GM23338 (cell line): Measurements from ENCODE around the gene RAPGEF4. TPM values are rescaled to one million over a fixed set of nuclear protein-coding genes. Genes with fewer than 3 reads are reported as not detected.
A peak's percentile ranks its signal among the peaks of the same experiment; 100 is the strongest.

Experiments
- ATAC-seq: fragments of 200-7000 bp; cut with Tn5 transposase; 3 replicates; pipeline ENCODE4 v1.9.1; 2020
- DNase-seq: peaks from one replicate; pipeline ENCODE4 v3.0.0-alpha.2; 2015; ENCODE audit warnings: low spot score
- H2AFZ ChIP-seq: fragments of 200-600 bp; sonication (generic); 2 replicates; pipeline ENCODE4 v1.8.0; 2016; ENCODE audit warnings: antibody characterized with exemption, mild to moderate bottlenecking, moderate library complexity
- H3F3A ChIP-seq: fragments of 200-600 bp; sonication (generic); replicated peaks from 2 replicates; pipeline ENCODE4 v1.8.0; 2017; ENCODE audit warnings: antibody characterized with exemption, mixed run types, low read depth
- H3K27ac ChIP-seq: fragments of 200-600 bp; sonication (generic); 2 replicates; pipeline ENCODE4 v1.6.1; 2016; ENCODE audit warnings: low read depth
- H3K27me3 ChIP-seq: fragments of 200-600 bp; sonication (generic); 2 replicates; pipeline ENCODE4 v1.8.0; 2016; ENCODE audit warnings: mild to moderate bottlenecking, mixed run types, moderate library complexity; ENCODE audit not compliant: insufficient read depth
- H3K36me3 ChIP-seq: fragments of 200-600 bp; sonication (generic); 2 replicates; pipeline ENCODE4 v1.8.0; 2016; ENCODE audit warnings: mild to moderate bottlenecking; ENCODE audit not compliant: insufficient read depth
- H3K4me1 ChIP-seq: fragments of 200-600 bp; sonication (generic); 2 replicates; pipeline ENCODE4 v1.8.0; 2016; ENCODE audit warnings: mild to moderate bottlenecking, moderate library complexity; ENCODE audit not compliant: insufficient read depth
- H3K4me2 ChIP-seq: fragments of 200-600 bp; sonication (generic); 2 replicates; pipeline ENCODE4 v1.7.1; 2017; ENCODE audit warnings: mixed run types
- H3K4me3 ChIP-seq: fragments of 200-600 bp; sonication (generic); 2 replicates; pipeline ENCODE4 v1.6.1; 2016; ENCODE audit warnings: mixed run types
- H3K79me2 ChIP-seq: fragments of 200-600 bp; sonication (generic); replicated peaks from 2 replicates; pipeline ENCODE4 v1.8.0; 2017; ENCODE audit warnings: mild to moderate bottlenecking; ENCODE audit not compliant: insufficient read depth
- H3K9me2 ChIP-seq: fragments of 200-600 bp; sonication (generic); 2 replicates; pipeline ENCODE4 v1.8.0; 2017; ENCODE audit not compliant: insufficient read depth
- H4K20me1 ChIP-seq: fragments of 200-600 bp; sonication (generic); replicated peaks from 2 replicates; pipeline ENCODE4 v1.8.0; 2017; ENCODE audit warnings: mild to moderate bottlenecking; ENCODE audit not compliant: insufficient read depth
- H3K27ac Mint-ChIP-seq: 2 replicates; pipeline ENCODE4 v1.8.0; 2020; ENCODE audit warnings: inconsistent platforms, mild to moderate bottlenecking, moderate library complexity, mixed read lengths
- H3K27me3 Mint-ChIP-seq: 3 replicates; pipeline ENCODE4 v1.8.0; 2022; ENCODE audit warnings: low read depth, mild to moderate bottlenecking, moderate library complexity, mixed read lengths, inconsistent platforms; ENCODE audit not compliant: insufficient read depth, poor library complexity
- H3K36me3 Mint-ChIP-seq: 3 replicates; pipeline ENCODE4 v1.8.0; 2021; ENCODE audit warnings: low read depth, mild to moderate bottlenecking, inconsistent platforms, moderate library complexity, mixed read lengths
- H3K4me1 Mint-ChIP-seq: 3 replicates; pipeline ENCODE4 v1.8.0; 2020; ENCODE audit warnings: mild to moderate bottlenecking, inconsistent platforms, mixed read lengths
- H3K4me3 Mint-ChIP-seq: 3 replicates; pipeline ENCODE4 v1.8.0; 2021; ENCODE audit warnings: moderate library complexity, mild to moderate bottlenecking, inconsistent platforms, mixed read lengths
- H3K9me3 Mint-ChIP-seq: 3 replicates; pipeline ENCODE4 v1.8.0; 2020; ENCODE audit warnings: moderate library complexity, mild to moderate bottlenecking, inconsistent platforms, mixed read lengths
- CREB1 ChIP-seq: fragments of 250-450 bp; sonication (Bioruptor Pico); IDR thresholded peaks from 2 replicates; pipeline ENCODE4 v1.5.0; 2020; ENCODE audit warnings: low read depth, mild to moderate bottlenecking, moderate library complexity
- CTCF ChIP-seq, 2 experiments: fragments of 200-600 bp in 1 of 2; sonication (generic) in 1 of 2; conservative IDR thresholded peaks; 2 replicates each; pipeline versions ENCODE4 v1.5.1 to v1.6.1; 2016 to 2017; ENCODE audit warnings: antibody characterized with exemption in 2 of 2, low read depth in 2 of 2, mild to moderate bottlenecking in 2 of 2, moderate library complexity in 1 of 2
- ETS1 ChIP-seq: IDR thresholded peaks from 2 replicates; pipeline ENCODE4 v1.6.1; 2016; ENCODE audit warnings: antibody characterized with exemption
- EZH2 ChIP-seq: fragments of 200-600 bp; sonication (generic); IDR thresholded peaks from one replicate; pipeline ENCODE4 v1.8.0; 2017; ENCODE audit warnings: antibody characterized with exemption, mild to moderate bottlenecking, low read depth; ENCODE audit not compliant: unreplicated experiment
- EZH2phosphoT487 ChIP-seq: fragments of 200-600 bp; sonication (generic); IDR thresholded peaks from one replicate; pipeline ENCODE4 v1.8.1; 2018; ENCODE audit warnings: antibody characterized with exemption; ENCODE audit not compliant: unreplicated experiment
- NANOG ChIP-seq: IDR thresholded peaks from 2 replicates; pipeline ENCODE4 v1.6.1; 2016; ENCODE audit warnings: antibody characterized with exemption, borderline replicate concordance
- POLR2AphosphoS5 ChIP-seq: IDR thresholded peaks from 2 replicates; pipeline ENCODE4 v1.6.1; 2016; ENCODE audit warnings: antibody characterized with exemption, low read depth
- REST ChIP-seq: IDR thresholded peaks from one replicate; pipeline ENCODE4 v1.6.1; 2018; ENCODE audit warnings: antibody characterized with exemption; ENCODE audit not compliant: unreplicated experiment
- ZNF114 ChIP-seq: fragments of 250-450 bp; sonication (Bioruptor Pico); IDR thresholded peaks from 2 replicates; pipeline ENCODE4 v1.5.0; 2020; ENCODE audit warnings: mild to moderate bottlenecking, moderate library complexity
- ZNF331 ChIP-seq: fragments of 250-450 bp; sonication (Bioruptor Pico); IDR thresholded peaks from 2 replicates; pipeline ENCODE4 v1.5.0; 2020; ENCODE audit warnings: low read depth, mild to moderate bottlenecking, moderate library complexity
- polyA plus RNA-seq: library from polyadenylated mRNA; unstranded; fragments of >200 nt; fragmentation: Nextera tagmentation; extraction: Ambion mirVana; gene quantifications from 2 replicates; pipeline ENCODE4 v1.2.1, GENCODE V29; 2016
- total RNA-seq: library from RNA; depleted of rRNA; stranded (reverse); fragments of >200 nt; shearing (Covaris generic); gene quantifications from 2 replicates; pipeline ENCODE4 v1.2.3, GENCODE V29; 2014

Gene RAPGEF4
- total and polyA plus RNA-seq, 2 experiments from 2014 or later: 1.7 to 4.7 TPM

GRCh38 chr2:172770887-172771286, 35.2 kb downstream of the RAPGEF4 start:
- no peaks in the 10 kb centered on the region for H3K36me3 Mint-ChIP-seq
- Histone ChIP-seq H4K20me1 (no peaks in the 10 kb centered on the region), H3F3A (no peaks in the 10 kb centered on the region), H3K36me3 (no peaks in the 10 kb centered on the region), H3K27ac (no peak overlapping the region), H2AFZ (no peak overlapping the region), H3K4me3 (no peak overlapping the region), H3K4me2 (no peak overlapping the region), H3K27me3 (no peaks in the 10 kb centered on the region), H3K4me1 (0 out of 2 replicates have a peak, but pooled peaks cover 4% of the 10 kb centered on the region), H3K79me2 (no peaks in the 10 kb centered on the region), H3K9me2 (0 out of 2 replicates have a peak, but pooled peaks cover 2% of the 10 kb centered on the region)
- no peak overlapping the region for H3K27ac Mint-ChIP-seq
- H3K4me3 Mint-ChIP-seq: no peak overlapping the region
- no peaks in the 10 kb centered on the region for H3K4me1 Mint-ChIP-seq
- peak in 1 of 2 experiments; percentile 20; a peak in 2 of 4 replicates for TF ChIP-seq CTCF (conservative IDR thresholded peaks at IDR 0.05; ENCODE audit: low read depth in 2 of 2)
- no peak for TF ChIP-seq ZNF331 (CRISPR knock-in tag)
- no peak for ATAC-seq
- no peaks in the 10 kb centered on the region for H3K9me3 Mint-ChIP-seq
- H3K27me3 Mint-ChIP-seq: peaks cover 2% of the 10 kb centered on the region
- no peak for DNase-seq

GRCh38 chr2:172772633-172773032, 37.0 kb downstream of the RAPGEF4 start:
- Histone ChIP-seq H3K9me2 (0 out of 2 replicates have a peak, but pooled peaks cover 2% of the 10 kb centered on the region), H3K79me2 (no peaks in the 10 kb centered on the region), H3K4me2 (no peak overlapping the region), H3K4me3 (no peak overlapping the region), H3K27ac (no peak overlapping the region), H4K20me1 (no peaks in the 10 kb centered on the region), H3K36me3 (no peaks in the 10 kb centered on the region), H2AFZ (no peak overlapping the region), H3K27me3 (no peaks in the 10 kb centered on the region), H3F3A (no peaks in the 10 kb centered on the region), H3K4me1 (0 out of 2 replicates have a peak, but pooled peaks cover 4% of the 10 kb centered on the region)
- ATAC-seq: no peak
- Mint-ChIP-seq H3K27ac (no peak overlapping the region), H3K36me3 (no peaks in the 10 kb centered on the region), H3K4me1 (no peaks in the 10 kb centered on the region), H3K9me3 (no peaks in the 10 kb centered on the region), H3K27me3 (peaks cover 2% of the 10 kb centered on the region), H3K4me3 (no peak overlapping the region)
- no peak for DNase-seq
- TF ChIP-seq CREB1 (CRISPR knock-in tag) (no peak), EZH2 (no peak), ZNF114 (CRISPR knock-in tag) (no peak), NANOG (no peak), ZNF331 (CRISPR knock-in tag) (no peak), EZH2phosphoT487 (no peak), POLR2AphosphoS5 (no peak), ETS1 (no peak), REST (no peak), CTCF (conservative IDR thresholded peaks at IDR 0.05; ENCODE audit: low read depth in 2 of 2) (no peak)
